Stimulated activated CD8-positive, alpha-beta memory T cell treated with anti-CD3 and anti-CD28 coated beads, Interleukin-15, amount 100 ng/mL, for 24 hours (primary cell): Measurements from ENCODE around the gene TMEM163.
"Not testable (repeated sequence)": the region's sequence is repeated elsewhere in the genome, so short reads cannot be mapped to it uniquely, and the experiment has no call there.

ENCODE experiments used
- DNase-seq: peaks from one replicate; pipeline ENCODE4 v3.0.0-alpha.2; 2020; ENCODE audit warnings: low read depth

TMEM163 gene

DNA sequence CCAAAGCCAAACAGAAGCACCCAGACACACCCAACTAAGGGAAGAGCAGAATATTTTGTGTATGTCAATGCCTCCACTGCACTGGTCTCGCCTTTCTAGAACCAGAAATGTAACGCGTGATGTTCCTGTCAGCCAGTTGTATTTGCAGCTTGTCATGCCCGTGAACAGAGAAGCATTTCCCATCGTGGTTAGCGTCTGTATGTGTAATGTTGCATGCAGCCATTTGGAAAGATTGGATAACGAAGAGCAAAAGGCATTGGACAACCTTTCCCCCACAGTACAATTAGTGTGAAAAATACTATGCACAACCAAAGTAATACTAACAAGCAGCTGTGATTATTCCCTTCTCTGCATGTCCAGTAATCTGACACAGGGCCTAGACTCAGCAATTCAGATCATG is 140.5 kb downstream of the TMEM163 start:
- no peak for DNase-seq

DNA sequence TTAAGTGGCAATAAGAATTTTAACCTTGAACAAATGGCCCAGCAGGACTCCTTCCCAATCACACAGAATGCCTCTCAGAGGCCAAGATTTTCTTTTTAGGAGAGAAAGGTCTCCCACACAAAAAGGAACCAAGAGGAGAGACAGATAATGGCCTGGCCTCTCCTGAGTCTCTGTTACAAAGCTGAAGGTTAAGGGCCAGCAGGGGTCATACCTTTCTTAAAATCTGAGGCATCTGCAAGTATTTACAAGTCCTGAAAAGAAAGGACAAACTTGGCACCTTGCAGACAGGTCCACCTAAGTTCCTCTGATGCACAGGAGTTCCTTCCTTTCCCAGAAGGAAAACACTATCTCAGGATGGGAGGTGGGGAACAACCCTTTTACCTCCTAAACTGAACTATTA is 142.3 kb downstream of the TMEM163 start:
- DNase-seq = no peak

GRCh38 chr2:134575888-134576287 is 142.9 kb downstream of the TMEM163 start:
- DNase-seq = no peak

- DNase-seq = no peak
Observed at GRCh38 chr2:134574611-134575330, 144.0 kb downstream of the TMEM163 start.

GRCh38 chr2:134573724-134574123 is 145.1 kb downstream of the TMEM163 start:
- no peak for DNase-seq

DNA sequence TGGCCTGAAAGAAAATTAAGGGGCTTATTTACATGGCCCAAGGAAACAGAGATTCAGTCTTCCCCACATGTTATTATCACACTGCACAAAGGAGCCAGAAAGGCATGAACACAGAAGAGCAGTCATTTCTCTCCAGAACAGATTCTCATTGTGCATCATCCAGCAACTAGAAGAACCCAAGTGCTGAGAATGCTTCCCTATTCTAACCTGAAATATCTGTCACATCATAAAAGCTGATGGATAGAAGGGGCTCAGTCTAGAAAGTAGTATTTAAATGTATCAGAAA is 145.8 kb downstream of the TMEM163 start:
- DNase-seq = no peak

GRCh38 chr2:134572314-134573084 is 146.3 kb downstream of the TMEM163 start:
- no peak for DNase-seq

DNA sequence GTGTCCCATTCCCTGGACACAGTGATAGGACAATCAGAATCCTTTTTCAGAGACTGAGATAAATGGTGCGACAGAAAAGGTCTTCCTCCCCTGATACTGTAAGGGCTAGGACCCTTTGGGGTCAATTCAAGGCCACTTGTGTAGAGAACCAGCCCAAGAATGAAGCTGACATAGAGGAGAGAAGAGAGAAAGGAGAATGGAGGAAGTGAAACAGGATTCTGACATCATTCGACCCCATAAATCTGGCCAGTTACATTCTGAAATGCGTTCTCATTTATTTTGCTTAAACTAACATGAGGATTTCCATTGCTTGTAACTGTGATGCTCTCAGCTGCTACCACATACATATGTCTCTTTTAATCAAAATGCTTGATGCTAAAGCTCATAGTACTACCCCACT is 148.1 kb downstream of the TMEM163 start:
- no peak for DNase-seq

GRCh38 chr2:134568413-134568812 is 150.4 kb downstream of the TMEM163 start:
- DNase-seq = no peak

DNA sequence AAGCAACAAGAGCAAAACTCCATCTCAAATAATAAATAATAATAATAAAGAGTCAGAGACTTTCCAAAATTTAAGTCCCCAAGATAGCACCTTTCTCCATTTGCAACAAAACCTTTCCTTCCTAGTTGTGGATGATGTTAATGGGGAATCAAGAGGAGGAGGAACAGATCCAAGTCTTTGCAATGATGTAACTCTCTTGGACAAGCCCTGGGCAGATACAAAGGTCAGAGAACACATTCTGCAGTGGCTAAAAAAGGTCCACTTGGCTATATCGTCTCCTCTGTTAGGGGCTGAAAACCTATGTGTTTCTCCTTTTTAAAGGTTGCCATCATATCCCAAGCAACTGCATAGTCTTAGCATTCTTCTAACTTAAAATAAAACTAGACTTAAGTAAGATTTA is 151.1 kb downstream of the TMEM163 start:
- DNase-seq = no peak

- not testable (repeated sequence) for DNase-seq
Observed at GRCh38 chr2:134564955-134565354, 153.8 kb downstream of the TMEM163 start.

DNA sequence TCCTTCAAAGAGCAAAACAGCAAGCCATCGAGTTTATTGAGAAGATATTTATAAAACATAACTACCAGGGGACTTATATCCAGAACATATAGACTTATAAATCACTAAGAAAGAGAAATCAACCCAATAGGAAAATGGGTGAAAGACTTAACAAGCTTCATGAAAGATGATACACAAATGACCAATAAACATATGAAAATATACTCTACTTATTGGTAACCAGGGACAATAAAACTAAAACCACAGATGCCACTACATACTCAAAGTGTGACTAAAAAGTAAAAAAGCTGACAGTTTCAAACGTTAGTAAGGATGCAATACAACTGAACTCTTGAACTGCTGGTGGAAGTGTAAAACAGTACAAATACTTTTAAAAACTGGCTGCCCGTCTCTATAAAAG is 154.3 kb downstream of the TMEM163 start:
- no peak for DNase-seq

DNA sequence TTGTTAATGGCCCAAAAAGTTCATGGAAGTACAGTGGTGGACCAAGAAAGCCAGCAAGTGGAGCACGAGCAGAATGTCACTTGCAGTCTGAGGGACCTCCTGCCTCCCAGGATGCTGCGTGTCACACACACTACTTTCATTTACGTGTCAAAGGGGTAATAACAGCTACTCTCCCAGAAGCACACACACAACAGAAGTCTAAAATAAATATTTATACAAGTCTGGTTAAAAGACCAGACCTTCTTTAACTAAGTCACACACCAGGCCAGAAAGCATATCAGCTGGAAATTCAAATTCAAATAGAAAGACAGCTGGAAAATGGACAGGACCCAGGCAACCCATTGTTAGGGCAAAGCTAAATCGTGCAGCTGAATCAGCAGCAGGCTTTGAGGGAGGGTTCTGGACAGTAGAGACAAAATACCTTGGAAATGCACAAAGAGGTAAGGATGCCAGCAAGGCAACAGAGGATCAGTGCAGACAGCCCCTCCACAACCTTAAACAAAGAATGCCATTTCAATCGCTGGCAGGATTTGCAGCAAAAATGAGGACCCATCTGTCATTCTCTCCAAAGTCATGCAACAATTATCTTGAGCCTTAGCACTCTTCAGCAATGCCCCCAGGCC is 160.5 kb downstream of the TMEM163 start:
- no peak for DNase-seq

DNA sequence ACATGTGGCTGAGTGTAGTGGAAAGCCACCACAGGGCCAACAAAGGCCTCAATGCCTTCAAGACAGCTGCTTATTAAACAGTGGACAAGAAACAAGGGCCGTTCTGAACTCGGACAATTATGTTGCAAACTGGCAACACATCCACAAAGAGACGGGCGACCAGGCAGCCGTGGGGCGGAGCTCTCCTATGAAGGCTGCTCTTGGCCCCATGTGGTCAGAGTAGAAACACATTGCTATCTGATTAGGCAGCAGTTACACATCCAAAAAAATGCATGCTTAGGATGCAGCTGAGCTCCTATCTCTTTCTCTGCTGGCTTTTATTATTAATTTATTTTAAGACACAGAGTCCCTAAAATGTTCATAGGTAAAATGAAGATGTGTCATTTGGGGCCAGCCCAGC is 163.4 kb downstream of the TMEM163 start:
- no peak for DNase-seq

DNA sequence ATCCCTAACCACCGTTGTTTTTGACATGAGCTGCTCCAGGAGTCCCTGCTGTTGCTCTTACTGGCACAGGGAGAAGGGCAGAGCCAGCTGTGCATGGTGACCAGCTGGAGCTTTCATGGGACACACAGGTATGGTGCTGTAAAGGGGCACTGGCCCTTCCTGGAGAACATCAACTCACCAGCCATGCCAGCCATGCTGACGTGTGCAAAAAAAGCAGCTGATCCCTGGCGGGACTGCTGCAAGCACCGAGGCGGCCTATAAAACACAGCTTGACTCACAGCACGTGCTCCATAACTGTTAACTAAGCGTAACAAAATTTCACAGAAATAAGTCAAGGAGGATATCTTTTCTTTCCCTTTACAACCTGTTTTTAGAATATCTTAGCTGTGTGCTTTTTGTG is 165.1 kb downstream of the TMEM163 start:
- DNase-seq = no peak

GRCh38 chr2:134550566-134551164 is 168.1 kb downstream of the TMEM163 start:
- no peak for DNase-seq

- no peak for DNase-seq
Observed at GRCh38 chr2:134549104-134549503, 169.7 kb downstream of the TMEM163 start.

GRCh38 chr2:134540990-134541389 is 177.8 kb downstream of the TMEM163 start:
- no peak for DNase-seq

DNA sequence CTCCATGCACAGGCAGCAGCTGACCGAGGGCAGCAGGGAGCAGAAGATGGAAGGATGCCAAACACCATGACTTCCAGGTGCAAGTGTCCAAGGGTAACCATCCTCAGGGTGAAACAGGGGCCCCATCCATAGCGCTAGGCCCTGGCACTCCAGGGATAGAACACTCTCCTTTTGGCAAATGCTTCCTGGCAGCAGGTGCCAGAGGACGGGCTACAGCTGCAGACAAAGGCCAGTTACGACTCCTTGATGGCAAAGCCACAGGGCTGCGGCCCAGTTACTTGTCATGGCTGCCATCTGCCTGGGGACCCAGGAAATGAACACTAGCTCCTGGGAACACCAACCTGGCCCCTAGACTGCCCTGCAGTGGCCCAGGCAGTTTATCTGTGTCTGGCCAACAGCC is 178.8 kb downstream of the TMEM163 start:
- DNase-seq = no peak

DNA sequence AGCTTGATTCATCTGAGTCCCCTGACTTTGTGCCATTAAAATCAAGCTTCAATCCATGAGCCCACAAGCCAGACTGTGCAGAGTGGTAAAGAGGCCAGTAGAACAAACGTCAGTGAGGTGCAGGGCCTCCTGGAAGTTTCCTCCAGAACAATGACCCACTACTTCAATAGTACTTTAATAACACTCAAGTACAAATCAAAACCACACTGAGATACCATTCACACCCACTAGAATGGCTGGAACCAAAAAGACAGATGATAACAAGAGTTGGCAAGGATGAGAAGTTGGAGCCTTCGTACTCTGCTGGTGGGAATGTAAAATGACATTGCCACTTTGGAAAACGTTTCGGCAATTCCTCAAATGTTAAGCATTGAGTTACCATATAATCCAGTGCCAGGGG is 181.1 kb downstream of the TMEM163 start:
- no peak for DNase-seq

- DNase-seq = no peak
Observed at GRCh38 chr2:134537121-134537520, 181.7 kb downstream of the TMEM163 start.

DNA sequence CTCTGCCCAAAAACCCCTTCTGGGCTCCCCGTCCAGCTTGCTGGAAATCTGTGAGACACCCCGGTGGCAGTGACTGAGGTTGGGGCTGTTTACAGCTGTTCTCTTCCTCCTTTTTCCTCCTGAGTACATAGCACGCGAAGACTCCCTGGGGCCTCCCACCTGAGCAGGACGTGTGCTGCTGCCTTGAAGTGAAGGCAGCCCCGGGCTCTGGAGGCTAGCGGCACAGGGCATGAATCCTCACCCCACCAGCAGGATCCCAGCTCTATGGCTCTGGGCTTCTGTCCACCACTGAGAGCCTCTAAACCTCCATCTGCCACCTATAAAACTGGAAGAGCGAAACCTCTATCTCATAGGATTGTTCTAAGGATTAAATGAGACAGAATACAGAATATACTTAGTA is 182.5 kb downstream of the TMEM163 start:
- no peak for DNase-seq

GRCh38 chr2:134532537-134532936 is 186.3 kb downstream of the TMEM163 start:
- no peak for DNase-seq
